GM04503 (cell line): Measurements from ENCODE around the gene EXOC3L4.
"Not testable (repeated sequence)": the region's sequence is repeated elsewhere in the genome, so short reads cannot be mapped to it uniquely, and the experiment has no call there.

ENCODE experiments used
- DNase-seq: peaks from one replicate; pipeline ENCODE4 v3.0.0-alpha.2; 2012; ENCODE audit warnings: low read depth

EXOC3L4 gene

GRCh38 chr14:103094406-103095209, at the start of gene EXOC3L4:
EXOC3L4 (plus strand) TSS chr14:103094725; CDS start chr14:103100220, 5,495 bp downstream.
- DNase-seq: no peak

- no peak for DNase-seq
Measured at GRCh38 chr14:103045371-103045869, 49.1 kb upstream of the EXOC3L4 start.

GRCh38 chr14:103047453-103047852, 47.1 kb upstream of the EXOC3L4 start:
- not testable (repeated sequence) for DNase-seq

GRCh38 chr14:103050935-103051334, 43.6 kb upstream of the EXOC3L4 start:
- DNase-seq: no peak

- no peak for DNase-seq
Measured at GRCh38 chr14:103052407-103052806, 42.1 kb upstream of the EXOC3L4 start.

GRCh38 chr14:103055695-103056094, 38.8 kb upstream of the EXOC3L4 start:
- no peak for DNase-seq

GRCh38 chr14:103056322-103057027, 38.0 kb upstream of the EXOC3L4 start:
- no peak for DNase-seq

- no peak for DNase-seq
Measured at GRCh38 chr14:103057028-103057371, 37.5 kb upstream of the EXOC3L4 start.

- DNase-seq: peak; percentile 38
Measured at GRCh38 chr14:103057372-103058163, 37.0 kb upstream of the EXOC3L4 start, which contains the start of gene CDC42BPB. CDC42BPB (minus strand) TSS chr14:103057549; CDS start chr14:103057173, 376 bp downstream.

- no peak for DNase-seq
Measured at GRCh38 chr14:103058164-103059055, 36.1 kb upstream of the EXOC3L4 start.

- no peak for DNase-seq
Measured at GRCh38 chr14:103059556-103059955, 35.0 kb upstream of the EXOC3L4 start.

GRCh38 chr14:103061482-103061976, 33.0 kb upstream of the EXOC3L4 start:
- no peak for DNase-seq

- no peak for DNase-seq
Measured at GRCh38 chr14:103064436-103064835, 30.1 kb upstream of the EXOC3L4 start.

GRCh38 chr14:103064978-103065377, 29.5 kb upstream of the EXOC3L4 start:
- DNase-seq: no peak

GRCh38 chr14:103065861-103066260, 28.7 kb upstream of the EXOC3L4 start:
- DNase-seq: no peak

GRCh38 chr14:103066399-103066798, 28.1 kb upstream of the EXOC3L4 start:
- DNase-seq: no peak

GRCh38 chr14:103067231-103067954, 27.1 kb upstream of the EXOC3L4 start:
- DNase-seq: peak; percentile 78

GRCh38 chr14:103068351-103069073, 26.0 kb upstream of the EXOC3L4 start:
- no peak for DNase-seq

- no peak for DNase-seq
Measured at GRCh38 chr14:103070263-103070885, 24.2 kb upstream of the EXOC3L4 start.
